Common myeloid progenitor, CD34-positive (primary cell): ENCODE results near the gene FDX2.

Source experiments
- CTCF ChIA-PET: fragments of 350-600 bp; sonication (Branson Sonifier 250); formaldehyde crosslinking; loops from one replicate; lab custom pipeline; 2021; ENCODE audit warnings: antibody characterized with exemption; lab: Charles Lee
- POLR2A ChIA-PET: fragments of 350-600 bp; sonication (Branson Sonifier 250); formaldehyde crosslinking; loops from one replicate; lab custom pipeline; 2021; ENCODE audit warnings: antibody characterized with exemption; lab: Charles Lee
- DNase-seq, 3 donors: peaks; one replicate each; pipeline versions ENCODE4 v3.0.0 to v3.0.0-alpha.2; 2013
- H3K27ac ChIP-seq, 2 experiments: 1 replicate in 1 of 2; 2 replicates in 1 of 2; pipeline ENCODE4 v1.7.0; 2013; ENCODE audit warnings: inconsistent platforms in 2 of 2, low read length in 2 of 2, mild to moderate bottlenecking in 2 of 2, low read depth in 1 of 2, moderate library complexity in 1 of 2; ENCODE audit not compliant: severe bottlenecking in 2 of 2, insufficient read depth in 1 of 2, poor library complexity in 1 of 2
- H3K27me3 ChIP-seq, 5 experiments: replicated peaks in 2 of 5; 1 replicate in 3 of 5; 2 replicates in 2 of 5; pipeline versions ENCODE4 v1.6.1 to v1.7.0; 2013; ENCODE audit warnings: low read length in 4 of 5, mild to moderate bottlenecking in 2 of 5, moderate library complexity in 2 of 5, inconsistent platforms in 1 of 5; ENCODE audit not compliant: insufficient read depth in 5 of 5, control insufficient read depth in 4 of 5
- H3K36me3 ChIP-seq, 4 experiments: 1 replicate in 2 of 4; 2 replicates in 2 of 4; pipeline versions ENCODE4 v1.6.1 to v1.7.0; 2013; ENCODE audit warnings: low read length in 3 of 4, control low read depth in 1 of 4, mild to moderate bottlenecking in 1 of 4; ENCODE audit not compliant: control insufficient read depth in 4 of 4, insufficient read depth in 4 of 4
- H3K4me1 ChIP-seq, 4 experiments: 1 replicate in 3 of 4; 2 replicates in 1 of 4; pipeline versions ENCODE4 v1.6.1 to v1.7.1; 2013; ENCODE audit warnings: low read length in 3 of 4, mild to moderate bottlenecking in 3 of 4, control low read depth in 1 of 4, inconsistent platforms in 1 of 4, moderate library complexity in 1 of 4; ENCODE audit not compliant: control insufficient read depth in 4 of 4, insufficient read depth in 4 of 4; ENCODE audit errors: control extremely low read depth in 1 of 4
- H3K4me3 ChIP-seq, 7 experiments: 1 replicate in 4 of 7; 2 replicates in 3 of 7; pipeline versions ENCODE4 v1.5.1 to v1.7.0; 2013; ENCODE audit warnings: mild to moderate bottlenecking in 7 of 7, low read length in 6 of 7, moderate library complexity in 6 of 7, inconsistent platforms in 2 of 7, low read depth in 2 of 7, control low read depth in 1 of 7; ENCODE audit not compliant: insufficient read depth in 4 of 7, control insufficient read depth in 1 of 7; ENCODE audit errors: extremely low read depth in 1 of 7
- H3K9me3 ChIP-seq, 5 experiments: 1 replicate in 4 of 5; 2 replicates in 1 of 5; pipeline versions ENCODE4 v1.6.1 to v1.7.1; 2013; ENCODE audit warnings: low read length in 4 of 5, mild to moderate bottlenecking in 2 of 5, inconsistent platforms in 1 of 5, low read depth in 1 of 5, moderate library complexity in 1 of 5; ENCODE audit not compliant: control insufficient read depth in 4 of 5, insufficient read depth in 2 of 5; ENCODE audit errors: control extremely low read depth in 1 of 5
- WGBS: methylation state at CpG from one replicate; pipeline ENCODE4 v1.1.5; 2013; ENCODE audit not compliant: insufficient coverage; 5-methylcytosine and 5-hydroxymethylcytosine counted together

FDX2 gene

DNA sequence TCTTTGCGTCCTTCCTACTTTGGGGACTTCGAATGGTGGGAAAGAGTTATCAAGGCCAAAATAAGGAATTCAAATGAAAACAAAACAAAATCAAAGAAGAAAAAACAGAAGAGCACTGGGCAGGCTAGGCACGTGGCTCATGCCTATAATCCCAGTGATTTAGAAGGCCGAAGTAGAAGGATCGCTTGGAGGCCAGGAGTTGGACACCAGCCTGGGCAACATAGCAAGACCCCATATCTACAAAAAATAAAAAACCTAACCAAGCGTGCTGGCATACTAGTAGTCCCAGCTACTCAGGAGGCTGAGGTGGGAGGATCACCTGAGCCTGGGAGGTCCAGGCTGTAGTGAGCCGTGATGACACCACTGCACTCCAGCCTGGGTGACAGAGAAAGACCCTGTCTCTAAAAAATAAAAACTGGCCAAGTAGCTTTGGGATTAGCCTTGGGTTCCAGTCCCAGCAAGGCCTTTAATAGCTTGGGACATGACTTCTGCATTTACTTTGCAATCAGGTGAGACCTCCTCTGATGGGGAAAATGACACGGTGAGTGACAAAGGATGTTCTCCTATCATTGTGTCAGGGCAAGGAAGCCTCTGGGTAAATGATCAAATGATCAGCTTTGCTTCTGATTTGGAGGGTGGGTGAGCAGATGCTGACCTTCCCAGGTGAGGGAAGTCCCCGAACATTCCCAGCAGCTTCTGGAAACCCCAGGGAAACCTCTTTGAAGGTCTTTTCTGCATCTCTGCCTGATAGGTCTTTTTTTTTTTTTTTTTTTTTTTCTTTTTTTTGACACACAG, 37.8 kb downstream of the FDX2 start:
- WGBS, result 96% methylated on average over 7 of the region's 9 CpGs
- ChIA-PET CTCF (interaction anchor here (1.2 to 3.7 kb wide), 2 partner anchors 11 to 19 kb away, joined by 4 to 20 read pairs; partner anchors contain the start of gene ICAM5), POLR2A (interaction anchor here (0.8 to 1.1 kb wide), 2 partner anchors 10 to 28 kb away, joined by 3 to 4 read pairs; no protein-coding TSS in a partner anchor)
- Histone ChIP-seq H3K4me3 (no peak overlapping the region), H3K27ac (no peak overlapping the region), H3K36me3 (peaks cover 0 to 8% (median 2%) of the 10 kb centered on the region in 4 experiments), H3K4me1 (peaks cover 5 to 13% (median 12%) of the 10 kb centered on the region in 4 experiments), H3K27me3 (no peaks in the 10 kb centered on the region), H3K9me3 (no peaks in the 10 kb centered on the region)
- DNase-seq, result no peak

GRCh38 chr19:10274589-10274988, 41.2 kb downstream of the FDX2 start:
- POLR2A ChIA-PET, result interaction anchor here (1.1 kb wide), 1 partner anchor 15 kb away, joined by 7 read pairs; the partner anchor contains the start of gene ICAM5
- DNase-seq, result no peak
- H3K4me1 ChIP-seq, result peaks cover 0 to 31% (median 30%) of the 10 kb centered on the region in 4 experiments
- CTCF ChIA-PET, result interaction anchor here (1.1 to 1.4 kb wide), 2 partner anchors 13 to 25 kb away, joined by 4 to 6 read pairs; no protein-coding TSS in a partner anchor
- peaks cover 0 to 8% (median 2%) of the 10 kb centered on the region in 4 experiments for H3K36me3 ChIP-seq
- H3K4me3 ChIP-seq, result no peak overlapping the region
- no peak overlapping the region for H3K27ac ChIP-seq
- H3K27me3 ChIP-seq, result no peaks in the 10 kb centered on the region
- 99% methylated on average over 10 of the region's 10 CpGs for WGBS
- H3K9me3 ChIP-seq, result no peaks in the 10 kb centered on the region

DNA sequence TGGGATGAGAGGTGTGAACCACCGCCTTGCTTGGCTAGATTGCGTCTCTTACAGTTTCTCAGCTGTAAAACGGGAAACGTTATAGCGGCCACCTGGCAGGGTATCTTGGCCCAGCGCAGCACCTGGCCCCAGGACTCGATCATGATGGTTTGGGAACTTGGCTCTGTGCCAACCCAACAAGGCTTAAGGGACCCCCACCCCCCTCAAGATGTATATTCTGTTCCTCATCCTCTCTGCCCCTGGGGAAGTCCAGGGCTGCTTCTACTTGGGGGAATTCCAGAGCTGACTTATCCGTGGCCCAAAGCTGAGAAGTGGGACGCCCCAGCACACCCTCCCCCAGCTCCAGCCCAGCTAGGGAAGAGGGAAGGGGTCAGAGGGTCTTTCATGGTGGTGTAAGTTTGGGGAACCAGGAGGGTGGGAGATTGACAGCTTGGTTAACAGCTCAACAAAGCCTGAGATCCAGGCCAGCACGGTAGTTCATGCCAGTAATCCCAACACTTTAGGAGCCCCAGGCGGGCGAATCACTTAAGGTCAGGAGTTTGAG, 44.2 kb downstream of the FDX2 start:
- DNase-seq, result peak; percentile 54 to 91 (median 90)
- ChIA-PET POLR2A (interaction anchor here (0.6 to 4.0 kb wide), 11 partner anchors 9 to 288 kb away, joined by 3 to 60 read pairs (median 6); partner anchors contain the start of genes ICAM4, ICAM5 and TYK2), CTCF (interaction anchor here (1.1 to 20.1 kb wide), 9 partner anchors 9 to 118 kb away, joined by 3 to 542 read pairs (median 16); partner anchors contain the start of genes ICAM4, ICAM5 and TYK2)
- Histone ChIP-seq H3K27ac (peak overlapping the region in 1 of 2 experiments; percentile 83), H3K4me3 (peak overlapping the region in 3 of 7 experiments; percentile 61 to 73 (median 68)), H3K9me3 (no peaks in the 10 kb centered on the region), H3K27me3 (no peaks in the 10 kb centered on the region), H3K4me1 (peaks cover 0 to 35% (median 28%) of the 10 kb centered on the region in 4 experiments), H3K36me3 (peaks cover 0 to 8% (median 2%) of the 10 kb centered on the region in 4 experiments)
- 33% methylated on average over 10 of the region's 12 CpGs for WGBS

DNA sequence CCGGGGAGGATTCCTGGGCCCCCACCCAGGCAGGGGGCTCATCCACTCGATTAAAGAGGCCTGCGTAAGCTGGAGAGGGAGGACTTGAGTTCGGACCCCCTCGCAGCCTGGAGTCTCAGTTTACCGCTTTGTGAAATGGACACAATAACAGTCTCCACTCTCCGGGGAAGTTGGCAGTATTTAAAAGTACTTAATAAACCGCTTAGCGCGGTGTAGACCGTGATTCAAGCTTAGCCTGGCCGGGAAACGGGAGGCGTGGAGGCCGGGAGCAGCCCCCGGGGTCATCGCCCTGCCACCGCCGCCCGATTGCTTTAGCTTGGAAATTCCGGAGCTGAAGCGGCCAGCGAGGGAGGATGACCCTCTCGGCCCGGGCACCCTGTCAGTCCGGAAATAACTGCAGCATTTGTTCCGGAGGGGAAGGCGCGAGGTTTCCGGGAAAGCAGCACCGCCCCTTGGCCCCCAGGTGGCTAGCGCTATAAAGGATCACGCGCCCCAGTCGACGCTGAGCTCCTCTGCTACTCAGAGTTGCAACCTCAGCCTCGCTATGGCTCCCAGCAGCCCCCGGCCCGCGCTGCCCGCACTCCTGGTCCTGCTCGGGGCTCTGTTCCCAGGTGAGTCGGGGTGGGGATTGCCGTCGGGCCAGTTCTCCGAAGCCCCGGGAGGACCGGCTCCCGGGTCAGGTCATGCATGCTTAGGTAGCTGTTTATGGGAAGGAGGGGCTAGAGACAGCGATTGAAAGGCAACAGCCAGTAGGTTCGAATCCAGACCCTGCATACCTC, 45.0 kb downstream of the FDX2 start, which contains the start of gene ICAM1:
Gene ICAM1, plus strand, starts transcription at position 505 of the 779 bp plus-strand sequence. Its CDS starts 40 bp downstream, at position 545.
- H3K4me3 ChIP-seq, result peak within 1 kb of the TSS; percentile 8 to 73 (median 61)
- ChIA-PET CTCF (interaction anchor here (1.0 to 20.1 kb wide), 18 partner anchors 9 to 339 kb away, joined by 3 to 542 read pairs (median 6); partner anchors contain the start of genes CDC37, ICAM4, ICAM5 and TYK2), POLR2A (interaction anchor here (0.5 to 4.0 kb wide), 15 partner anchors 9 to 166 kb away, joined by 3 to 60 read pairs (median 6); partner anchors contain the start of genes ICAM4, ICAM5 and TYK2)
- H3K27ac ChIP-seq, result peak within 1 kb of the TSS; percentile 46 to 83
- H3K9me3 ChIP-seq, result no peaks in the 10 kb centered on the region
- H3K4me1 ChIP-seq, result peaks cover 0 to 35% (median 28%) of the 10 kb centered on the region in 4 experiments
- H3K36me3 ChIP-seq, result peaks cover 0 to 8% (median 2%) of the 10 kb centered on the region in 4 experiments
- WGBS, result under 1% methylated on average over 51 of the region's 51 CpGs
- no peaks in the 10 kb centered on the region for H3K27me3 ChIP-seq
- DNase-seq, result peak; percentile 70 to 88 (median 83)

GRCh38 chr19:10270180-10270615, 45.6 kb downstream of the FDX2 start:
- ChIA-PET CTCF (interaction anchor here (1.0 to 20.1 kb wide), 17 partner anchors 10 to 339 kb away, joined by 3 to 542 read pairs (median 6); partner anchors contain the start of genes CDC37, ICAM4, ICAM5 and TYK2), POLR2A (interaction anchor here (0.6 to 4.0 kb wide), 12 partner anchors 9 to 166 kb away, joined by 4 to 60 read pairs (median 8); partner anchors contain the start of genes ICAM4, ICAM5 and TYK2)
- Histone ChIP-seq H3K36me3 (peaks cover 0 to 6% (median 2%) of the 10 kb centered on the region in 4 experiments), H3K27ac (peak overlapping the region; percentile 46 to 83), H3K4me1 (peaks cover 0 to 35% (median 28%) of the 10 kb centered on the region in 4 experiments), H3K9me3 (no peaks in the 10 kb centered on the region), H3K4me3 (peak overlapping the region; percentile 8 to 73 (median 61)), H3K27me3 (no peaks in the 10 kb centered on the region)
- DNase-seq, result peak; percentile 89 to 95 (median 94)
- WGBS, result 1% methylated on average over 29 of the region's 37 CpGs
